Measurements from ENCODE around the gene UBE2Q1. TPM values are rescaled to one million over a fixed set of nuclear protein-coding genes. Genes with fewer than 3 reads are reported as not detected.

UBE2Q1 gene
- total RNA-seq, 4 donors from 2014 or later, result 30.6 to 60.2 (median 32.0) TPM

- H3K27ac ChIP-seq, result no peak overlapping the region
- H3K4me3 ChIP-seq, result no peak overlapping the region
- no peak for DNase-seq (ENCODE audit: low spot score in 2 of 2)
- no peaks in the 10 kb centered on the region for H3K9me3 ChIP-seq
- no peaks in the 10 kb centered on the region for H3K27me3 ChIP-seq
- WGBS, result 70% methylated on average over 13 of the region's 13 CpGs
- TF ChIP-seq CTCF (IDR thresholded peaks at IDR 0.05) (peak; percentile 21 to 68), POLR2A (IDR thresholded peaks at IDR 0.05) (no peak), POLR2AphosphoS5 (IDR thresholded peaks at IDR 0.05) (no peak), EP300 (IDR thresholded peaks at IDR 0.05) (no peak)
- H3K4me1 ChIP-seq, result peaks cover 28% of the 10 kb centered on the region
- peaks cover 30% of the 10 kb centered on the region for H3K36me3 ChIP-seq
These were observed 12.0 kb downstream of the UBE2Q1 start for GRCh38 chr1:154546264-154547063.

GRCh38 chr1:154541231-154541630 is 17.2 kb downstream of the UBE2Q1 start:
- Histone ChIP-seq H3K36me3 (no peaks in the 10 kb centered on the region), H3K27ac (no peak overlapping the region), H3K9me3 (no peaks in the 10 kb centered on the region), H3K4me1 (no peaks in the 10 kb centered on the region), H3K27me3 (no peaks in the 10 kb centered on the region), H3K4me3 (no peak overlapping the region)
- DNase-seq (ENCODE audit: low spot score in 2 of 2), result no peak
- WGBS, result 86% methylated on average over 6 of the region's 6 CpGs
- TF ChIP-seq EP300 (IDR thresholded peaks at IDR 0.05), result no peak
- no peak for TF ChIP-seq POLR2A (IDR thresholded peaks at IDR 0.05)
- no peak for TF ChIP-seq CTCF (IDR thresholded peaks at IDR 0.05)
- TF ChIP-seq POLR2AphosphoS5 (IDR thresholded peaks at IDR 0.05), result no peak

GRCh38 chr1:154539486-154540483 is 18.7 kb downstream of the UBE2Q1 start:
- 86% methylated on average over 9 of the region's 9 CpGs for WGBS
- H3K9me3 ChIP-seq, result no peaks in the 10 kb centered on the region
- no peaks in the 10 kb centered on the region for H3K4me1 ChIP-seq
- no peak for TF ChIP-seq POLR2AphosphoS5 (IDR thresholded peaks at IDR 0.05)
- TF ChIP-seq CTCF (IDR thresholded peaks at IDR 0.05), result no peak
- TF ChIP-seq EP300 (IDR thresholded peaks at IDR 0.05), result no peak
- no peak for TF ChIP-seq POLR2A (IDR thresholded peaks at IDR 0.05)
- DNase-seq (ENCODE audit: low spot score in 2 of 2), result no peak
- H3K27me3 ChIP-seq, result no peaks in the 10 kb centered on the region
- no peak overlapping the region for H3K27ac ChIP-seq
- no peak overlapping the region for H3K4me3 ChIP-seq
- H3K36me3 ChIP-seq, result no peaks in the 10 kb centered on the region

GRCh38 chr1:154536570-154536969 is 21.9 kb downstream of the UBE2Q1 start:
- WGBS, result 69% methylated on average over 7 of the region's 7 CpGs
- Histone ChIP-seq H3K27ac (no peak overlapping the region), H3K4me3 (no peak overlapping the region), H3K27me3 (no peaks in the 10 kb centered on the region), H3K36me3 (no peaks in the 10 kb centered on the region), H3K4me1 (no peaks in the 10 kb centered on the region), H3K9me3 (no peaks in the 10 kb centered on the region)
- TF ChIP-seq POLR2AphosphoS5 (IDR thresholded peaks at IDR 0.05) (no peak), POLR2A (IDR thresholded peaks at IDR 0.05) (no peak), EP300 (IDR thresholded peaks at IDR 0.05) (no peak), CTCF (IDR thresholded peaks at IDR 0.05) (no peak)
- no peak for DNase-seq (ENCODE audit: low spot score in 2 of 2)

All from suprapubic skin (tissue), 4 donors.